ENCODE results near the gene DOCK11. TPM values are rescaled to one million over a fixed set of nuclear protein-coding genes. Genes with fewer than 3 reads are reported as not detected.

The DOCK11 gene
- total and polyA plus RNA-seq, 2 donors (not counting 3 experiments of a cell fraction or from before 2014, with no cell fraction given): 0.37 to 0.86 TPM

GRCh38 chrX:118536204-118536603, 40.6 kb downstream of the DOCK11 start:
- TF ChIP-seq CTCF (IDR thresholded peaks at IDR 0.05; ENCODE audit: extremely low read depth in 1 of 2, insufficient read depth in 1 of 2, low read depth in 1 of 2, low read length in 2 of 2): no peak
- Histone ChIP-seq H3K27ac (ENCODE audit: insufficient read depth, low read depth, low read length) (no peak overlapping the region), H3K4me2 (ENCODE audit: insufficient read depth, low read length) (no peak overlapping the region), H4K20me1 (replicated peaks; ENCODE audit: control insufficient read depth, extremely low read depth, insufficient read depth, low read length) (no peaks in the 10 kb centered on the region), H3K9me3 (replicated peaks; ENCODE audit: control insufficient read depth, insufficient read depth, low read length) (no peaks in the 10 kb centered on the region), H3K79me2 (ENCODE audit: control insufficient read depth, insufficient read depth, low read length) (no peaks in the 10 kb centered on the region), H3K4me1 (ENCODE audit: control insufficient read depth, extremely low read depth, insufficient read depth, low read length) (no peaks in the 10 kb centered on the region), H3K9ac (replicated peaks; ENCODE audit: extremely low read depth, insufficient read depth, low read length) (no peak overlapping the region), H3K36me3 (ENCODE audit: control insufficient read depth in 2 of 2, extremely low read depth in 1 of 2, insufficient read depth in 2 of 2, low read length in 2 of 2) (no peaks in the 10 kb centered on the region), H3K27me3 (ENCODE audit: control insufficient read depth in 2 of 2, insufficient read depth in 2 of 2, low read length in 2 of 2) (no peaks in the 10 kb centered on the region), H2AFZ (ENCODE audit: low read depth, low read length) (no peak overlapping the region), H3K9me1 (replicated peaks; ENCODE audit: control insufficient read depth, extremely low read depth, insufficient read depth, low read length) (no peaks in the 10 kb centered on the region), H3K4me3 (replicated peaks in 1 of 3; ENCODE audit: insufficient read depth in 1 of 3, low read depth in 1 of 3, low read length in 3 of 3) (no peak overlapping the region)
- DNase-seq (ENCODE audit: low read depth, low spot score) (no peak), FAIRE-seq (no peak)
- BruUV-seq (replicated peaks): no TSS peak
- CTCF ChIA-PET: no interaction called here
- POLR2A ChIA-PET: no interaction called here
- dilution Hi-C loops (cut with MboI; ENCODE audit: extremely low pct_ligation_motif_present, low sequenced_read_pairs): no loop called here
- intact Hi-C loops (cut with micrococcal nuclease): no loop called here

GRCh38 chrX:118536687-118537461, 41.3 kb downstream of the DOCK11 start:
- H3K9me1 ChIP-seq (replicated peaks; ENCODE audit: control insufficient read depth, extremely low read depth, insufficient read depth, low read length): no peaks in the 10 kb centered on the region
- peak in 1 of 2 donors; percentile 16 for TF ChIP-seq CTCF (IDR thresholded peaks at IDR 0.05; ENCODE audit: extremely low read depth in 1 of 2, insufficient read depth in 1 of 2, low read depth in 1 of 2, low read length in 2 of 2)
- no peak for TF ChIP-seq POLR2AphosphoS5 (IDR thresholded peaks at IDR 0.05; ENCODE audit: insufficient read depth, low read depth, low read length)
- no peak for TF ChIP-seq FOS (IDR thresholded peaks at IDR 0.05; ENCODE audit: borderline replicate concordance, insufficient read depth, low read length)
- TF ChIP-seq JUN (IDR thresholded peaks at IDR 0.05; ENCODE audit: borderline replicate concordance, insufficient read depth, insufficient read length, low read depth): no peak
- TF ChIP-seq EZH2 (IDR thresholded peaks at IDR 0.05; ENCODE audit: borderline replicate concordance, low read depth, low read length, severe bottlenecking): no peak
- no peak for TF ChIP-seq MYC (IDR thresholded peaks at IDR 0.05; ENCODE audit: low read depth, low read length)
- TF ChIP-seq, protein P1, sequence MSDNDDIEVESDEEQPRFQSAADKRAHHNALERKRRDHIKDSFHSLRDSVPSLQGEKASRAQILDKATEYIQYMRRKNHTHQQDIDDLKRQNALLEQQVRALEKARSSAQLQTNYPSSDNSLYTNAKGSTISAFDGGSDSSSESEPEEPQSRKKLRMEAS (IDR thresholded peaks at IDR 0.05; ENCODE audit: insufficient read depth, insufficient read length): no peak
- no peak for TF ChIP-seq GATA2 (IDR thresholded peaks at IDR 0.05; ENCODE audit: insufficient read depth, insufficient read length, low read depth, low read length)
- no peak overlapping the region for H3K27ac ChIP-seq (ENCODE audit: insufficient read depth, low read depth, low read length)
- H3K4me2 ChIP-seq (ENCODE audit: insufficient read depth, low read length): no peak overlapping the region
- intact Hi-C loops (cut with micrococcal nuclease) (no loop called here), dilution Hi-C loops (cut with MboI; ENCODE audit: extremely low pct_ligation_motif_present, low sequenced_read_pairs) (no loop called here)
- no peaks in the 10 kb centered on the region for H3K4me1 ChIP-seq (ENCODE audit: control insufficient read depth, extremely low read depth, insufficient read depth, low read length)
- H3K27me3 ChIP-seq (ENCODE audit: control insufficient read depth in 2 of 2, insufficient read depth in 2 of 2, low read length in 2 of 2): no peaks in the 10 kb centered on the region
- POLR2A ChIA-PET: no interaction called here
- H3K79me2 ChIP-seq (ENCODE audit: control insufficient read depth, insufficient read depth, low read length): no peaks in the 10 kb centered on the region
- H3K36me3 ChIP-seq (ENCODE audit: control insufficient read depth in 2 of 2, extremely low read depth in 1 of 2, insufficient read depth in 2 of 2, low read length in 2 of 2): no peaks in the 10 kb centered on the region
- peak; percentile 0 for DNase-seq (ENCODE audit: low read depth, low spot score)
- H2AFZ ChIP-seq (ENCODE audit: low read depth, low read length): no peak overlapping the region
- CTCF ChIA-PET: no interaction called here
- FAIRE-seq: peak; percentile 35
- BruUV-seq (replicated peaks): no TSS peak
- no peaks in the 10 kb centered on the region for H3K9me3 ChIP-seq (replicated peaks; ENCODE audit: control insufficient read depth, insufficient read depth, low read length)
- no peak overlapping the region for H3K9ac ChIP-seq (replicated peaks; ENCODE audit: extremely low read depth, insufficient read depth, low read length)
- no peaks in the 10 kb centered on the region for H4K20me1 ChIP-seq (replicated peaks; ENCODE audit: control insufficient read depth, extremely low read depth, insufficient read depth, low read length)
- no peak overlapping the region for H3K4me3 ChIP-seq (replicated peaks in 1 of 3; ENCODE audit: insufficient read depth in 1 of 3, low read depth in 1 of 3, low read length in 3 of 3)
